Memory B cell (primary cell): ENCODE measurements around the gene EXOC8.

Experiments used
- ATAC-seq: fragments of 150-1000 bp; cut with Tn5 transposase; 2 replicates; pipeline ENCODE4 v1.10.0; 2021; ENCODE audit warnings: low read depth, mild to moderate bottlenecking, moderate library complexity
- DNase-seq, 2 donors: peaks; one replicate each; pipeline ENCODE4 v3.0.0; 2022; ENCODE audit warnings: low spot score in 2 of 2
- H3K27ac Mint-ChIP-seq: one replicate; pipeline ENCODE4 v1.8.0; 2022; ENCODE audit warnings: mild to moderate bottlenecking, moderate library complexity, mixed read lengths
- H3K27me3 Mint-ChIP-seq: one replicate; pipeline ENCODE4 v1.8.0; 2022; ENCODE audit warnings: mixed read lengths
- H3K36me3 Mint-ChIP-seq: one replicate; pipeline ENCODE4 v1.8.0; 2022; ENCODE audit warnings: mild to moderate bottlenecking, mixed read lengths
- H3K4me1 Mint-ChIP-seq: one replicate; pipeline ENCODE4 v1.8.0; 2022; ENCODE audit warnings: mixed read lengths
- H3K4me3 Mint-ChIP-seq: one replicate; pipeline ENCODE4 v1.8.0; 2022; ENCODE audit warnings: mild to moderate bottlenecking, moderate library complexity, mixed read lengths
- H3K9me3 Mint-ChIP-seq: one replicate; pipeline ENCODE4 v1.8.0; 2022; ENCODE audit warnings: mixed read lengths

EXOC8 gene

GRCh38 chr1:231337043-231337471, 595 bp downstream of the EXOC8 start:
- ATAC-seq (no peak), DNase-seq (no peak)
- peaks cover 14% of the 10 kb centered on the region for H3K36me3 Mint-ChIP-seq
- H3K27ac Mint-ChIP-seq, result peak overlapping the region; percentile 100
- peak overlapping the region; percentile 99 for H3K4me3 Mint-ChIP-seq
- peaks cover 28% of the 10 kb centered on the region for H3K4me1 Mint-ChIP-seq
- no peaks in the 10 kb centered on the region for H3K9me3 Mint-ChIP-seq
- no peaks in the 10 kb centered on the region for H3K27me3 Mint-ChIP-seq

GRCh38 chr1:231335663-231336602, 1.7 kb downstream of the EXOC8 start:
- peaks cover 16% of the 10 kb centered on the region for H3K36me3 Mint-ChIP-seq
- ATAC-seq, result no peak
- peaks cover 31% of the 10 kb centered on the region for H3K4me1 Mint-ChIP-seq
- H3K9me3 Mint-ChIP-seq, result no peaks in the 10 kb centered on the region
- no peaks in the 10 kb centered on the region for H3K27me3 Mint-ChIP-seq
- peak overlapping the region; percentile 100 for H3K27ac Mint-ChIP-seq
- DNase-seq, result no peak
- peak overlapping the region; percentile 99 for H3K4me3 Mint-ChIP-seq

GRCh38 chr1:231334952-231335351, 2.7 kb downstream of the EXOC8 start:
- Mint-ChIP-seq H3K4me3 (peak overlapping the region; percentile 46), H3K27ac (no peak overlapping the region), H3K27me3 (no peaks in the 10 kb centered on the region), H3K4me1 (peaks cover 28% of the 10 kb centered on the region), H3K36me3 (peaks cover 16% of the 10 kb centered on the region), H3K9me3 (no peaks in the 10 kb centered on the region)
- ATAC-seq (no peak), DNase-seq (no peak)

- no peak overlapping the region for H3K27ac Mint-ChIP-seq
Observed at GRCh38 chr1:231334079-231334666, 3.5 kb downstream of the EXOC8 start.

GRCh38 chr1:231332761-231333160, 4.9 kb downstream of the EXOC8 start:
- Mint-ChIP-seq H3K9me3 (no peaks in the 10 kb centered on the region), H3K4me1 (peaks cover 21% of the 10 kb centered on the region), H3K27ac (no peak overlapping the region)

More at GRCh38 chr1:231334079-231334666, 3.5 kb downstream of the EXOC8 start:
- DNase-seq (no peak), ATAC-seq (no peak)
- no peaks in the 10 kb centered on the region for H3K27me3 Mint-ChIP-seq
- H3K4me1 Mint-ChIP-seq, result peaks cover 26% of the 10 kb centered on the region
- no peak overlapping the region for H3K4me3 Mint-ChIP-seq
- H3K9me3 Mint-ChIP-seq, result no peaks in the 10 kb centered on the region
- H3K36me3 Mint-ChIP-seq, result peaks cover 16% of the 10 kb centered on the region

GRCh38 chr1:231329483-231329882, 8.2 kb downstream of the EXOC8 start:
- Mint-ChIP-seq H3K4me1 (peaks cover 9% of the 10 kb centered on the region), H3K4me3 (no peak overlapping the region), H3K9me3 (no peaks in the 10 kb centered on the region), H3K27ac (no peak overlapping the region), H3K27me3 (no peaks in the 10 kb centered on the region), H3K36me3 (peaks cover 7% of the 10 kb centered on the region)
- ATAC-seq (no peak), DNase-seq (no peak)

More at GRCh38 chr1:231332761-231333160, 4.9 kb downstream of the EXOC8 start:
- no peaks in the 10 kb centered on the region for H3K27me3 Mint-ChIP-seq
- H3K4me3 Mint-ChIP-seq, result no peak overlapping the region
- H3K36me3 Mint-ChIP-seq, result peaks cover 17% of the 10 kb centered on the region
- ATAC-seq (no peak), DNase-seq (no peak)

- H3K9me3 Mint-ChIP-seq, result no peaks in the 10 kb centered on the region
- DNase-seq (no peak), ATAC-seq (no peak)
- H3K27ac Mint-ChIP-seq, result no peak overlapping the region
- peaks cover 6% of the 10 kb centered on the region for H3K4me1 Mint-ChIP-seq
- no peaks in the 10 kb centered on the region for H3K27me3 Mint-ChIP-seq
- H3K4me3 Mint-ChIP-seq, result no peak overlapping the region
- peaks cover 5% of the 10 kb centered on the region for H3K36me3 Mint-ChIP-seq
Observed at GRCh38 chr1:231327617-231328016, 10.0 kb downstream of the EXOC8 start.

GRCh38 chr1:231326248-231326647, 11.4 kb downstream of the EXOC8 start:
- DNase-seq (no peak), ATAC-seq (no peak)
- Mint-ChIP-seq H3K4me3 (no peak overlapping the region), H3K27me3 (no peaks in the 10 kb centered on the region), H3K9me3 (no peaks in the 10 kb centered on the region), H3K27ac (no peak overlapping the region), H3K36me3 (peaks cover 1% of the 10 kb centered on the region), H3K4me1 (peaks cover 3% of the 10 kb centered on the region)

GRCh38 chr1:231324660-231325059, 13.0 kb downstream of the EXOC8 start:
- no peaks in the 10 kb centered on the region for H3K9me3 Mint-ChIP-seq
- no peak for ATAC-seq
- peaks cover 1% of the 10 kb centered on the region for H3K36me3 Mint-ChIP-seq
- no peak overlapping the region for H3K27ac Mint-ChIP-seq
- no peaks in the 10 kb centered on the region for H3K27me3 Mint-ChIP-seq
- H3K4me3 Mint-ChIP-seq, result no peak overlapping the region
- H3K4me1 Mint-ChIP-seq, result peaks cover 3% of the 10 kb centered on the region
- DNase-seq, result no peak

- DNase-seq (no peak), ATAC-seq (no peak)
- Mint-ChIP-seq H3K9me3 (no peaks in the 10 kb centered on the region), H3K27ac (no peak overlapping the region), H3K4me3 (no peak overlapping the region), H3K36me3 (no peaks in the 10 kb centered on the region), H3K4me1 (no peaks in the 10 kb centered on the region), H3K27me3 (no peaks in the 10 kb centered on the region)
Observed at GRCh38 chr1:231322880-231323530, 14.6 kb downstream of the EXOC8 start.

GRCh38 chr1:231319080-231319479, 18.6 kb downstream of the EXOC8 start:
- H3K4me3 Mint-ChIP-seq, result no peak overlapping the region
- ATAC-seq, result no peak
- no peak overlapping the region for H3K27ac Mint-ChIP-seq
- no peaks in the 10 kb centered on the region for H3K36me3 Mint-ChIP-seq
- no peaks in the 10 kb centered on the region for H3K9me3 Mint-ChIP-seq
- DNase-seq, result no peak
- peaks cover 4% of the 10 kb centered on the region for H3K4me1 Mint-ChIP-seq
- H3K27me3 Mint-ChIP-seq, result no peaks in the 10 kb centered on the region

GRCh38 chr1:231318568-231318967, 19.1 kb downstream of the EXOC8 start:
- peaks cover 4% of the 10 kb centered on the region for H3K4me1 Mint-ChIP-seq

GRCh38 chr1:231318015-231318355, 19.7 kb downstream of the EXOC8 start:
- no peak overlapping the region for H3K4me3 Mint-ChIP-seq
- H3K4me1 Mint-ChIP-seq, result peaks cover 4% of the 10 kb centered on the region
- no peaks in the 10 kb centered on the region for H3K9me3 Mint-ChIP-seq
- no peaks in the 10 kb centered on the region for H3K27me3 Mint-ChIP-seq
- ATAC-seq, result no peak
- H3K36me3 Mint-ChIP-seq, result no peaks in the 10 kb centered on the region
- no peak overlapping the region for H3K27ac Mint-ChIP-seq
- no peak for DNase-seq

More at GRCh38 chr1:231318568-231318967, 19.1 kb downstream of the EXOC8 start:
- no peaks in the 10 kb centered on the region for H3K27me3 Mint-ChIP-seq
- H3K9me3 Mint-ChIP-seq, result no peaks in the 10 kb centered on the region
- no peaks in the 10 kb centered on the region for H3K36me3 Mint-ChIP-seq
- DNase-seq (no peak), ATAC-seq (no peak)
- no peak overlapping the region for H3K27ac Mint-ChIP-seq
- no peak overlapping the region for H3K4me3 Mint-ChIP-seq

GRCh38 chr1:231317306-231318014, 20.2 kb downstream of the EXOC8 start:
- no peak overlapping the region for H3K4me3 Mint-ChIP-seq
- DNase-seq (no peak), ATAC-seq (no peak)
- no peaks in the 10 kb centered on the region for H3K9me3 Mint-ChIP-seq
- no peaks in the 10 kb centered on the region for H3K36me3 Mint-ChIP-seq
- H3K4me1 Mint-ChIP-seq, result peaks cover 4% of the 10 kb centered on the region
- H3K27ac Mint-ChIP-seq, result no peak overlapping the region
- no peaks in the 10 kb centered on the region for H3K27me3 Mint-ChIP-seq
